IPS-18a (cell line): ENCODE data around the gene DLG2.

Source experiments
- H3K27ac ChIP-seq: one replicate; pipeline ENCODE4 v1.5.1; 2013; ENCODE audit warnings: low read length
- H3K27me3 ChIP-seq: one replicate; pipeline ENCODE4 v1.6.1; 2013; ENCODE audit warnings: mild to moderate bottlenecking, low read length; ENCODE audit not compliant: control insufficient read depth, insufficient read depth
- H3K36me3 ChIP-seq: one replicate; pipeline ENCODE4 v1.6.1; 2013; ENCODE audit warnings: low read depth, low read length; ENCODE audit not compliant: control insufficient read depth
- H3K4me1 ChIP-seq: one replicate; pipeline ENCODE4 v1.6.1; 2013; ENCODE audit warnings: low read depth, low read length; ENCODE audit not compliant: control insufficient read depth
- H3K4me3 ChIP-seq: one replicate; pipeline ENCODE4 v1.5.1; 2013; ENCODE audit warnings: low read length
- H3K9ac ChIP-seq: one replicate; pipeline ENCODE4 v1.6.1; 2013; ENCODE audit warnings: mild to moderate bottlenecking, low read length, moderate library complexity
- H3K9me3 ChIP-seq: one replicate; pipeline ENCODE4 v1.6.1; 2013; ENCODE audit warnings: low read depth, low read length; ENCODE audit not compliant: control insufficient read depth

DLG2 gene

DNA sequence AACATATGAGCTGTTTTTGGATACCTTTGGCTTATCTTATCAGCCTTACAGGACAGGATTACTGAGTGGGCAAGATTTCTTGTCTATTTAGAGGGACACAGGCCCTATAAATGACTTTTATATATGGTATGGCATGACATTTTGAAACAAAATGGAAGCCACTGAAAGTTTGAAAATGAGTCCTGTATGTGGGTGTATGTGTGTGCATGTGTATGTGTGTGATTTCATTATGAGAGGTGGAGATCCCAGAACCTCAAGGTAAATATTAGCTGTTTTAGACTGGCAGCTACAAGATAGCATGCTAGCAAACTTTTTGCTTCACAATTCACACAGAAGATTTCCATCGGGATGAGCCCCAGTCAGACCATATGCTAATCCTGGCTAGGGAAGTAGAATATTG lies 1370.5 kb downstream of the DLG2 start:
- Histone ChIP-seq H3K4me1 (no peaks in the 10 kb centered on the region), H3K9ac (no peak overlapping the region), H3K9me3 (no peaks in the 10 kb centered on the region), H3K27me3 (no peaks in the 10 kb centered on the region), H3K4me3 (no peak overlapping the region), H3K27ac (no peak overlapping the region), H3K36me3 (no peaks in the 10 kb centered on the region)

DNA sequence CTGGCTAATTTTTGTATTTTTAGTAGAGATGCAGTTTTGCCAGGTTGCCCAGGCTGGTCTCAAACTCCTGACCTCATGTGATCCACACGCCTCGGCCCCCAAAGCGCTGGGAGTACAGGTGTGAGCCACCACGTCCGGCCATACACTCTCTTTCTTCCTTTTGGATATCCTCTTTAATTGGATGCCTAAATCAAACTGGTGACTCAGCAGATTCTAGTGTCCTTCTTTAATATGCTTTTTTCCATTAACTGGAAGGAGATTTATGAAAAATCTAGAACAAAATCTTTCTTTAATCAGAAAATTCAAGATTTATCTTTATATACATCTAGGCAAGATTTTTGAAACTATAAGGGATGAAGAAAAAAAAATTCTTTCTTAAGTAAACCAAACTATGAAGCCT lies 1371.7 kb downstream of the DLG2 start:
- no peaks in the 10 kb centered on the region for H3K27me3 ChIP-seq
- H3K36me3 ChIP-seq, result no peaks in the 10 kb centered on the region
- H3K9ac ChIP-seq, result no peak overlapping the region

DNA sequence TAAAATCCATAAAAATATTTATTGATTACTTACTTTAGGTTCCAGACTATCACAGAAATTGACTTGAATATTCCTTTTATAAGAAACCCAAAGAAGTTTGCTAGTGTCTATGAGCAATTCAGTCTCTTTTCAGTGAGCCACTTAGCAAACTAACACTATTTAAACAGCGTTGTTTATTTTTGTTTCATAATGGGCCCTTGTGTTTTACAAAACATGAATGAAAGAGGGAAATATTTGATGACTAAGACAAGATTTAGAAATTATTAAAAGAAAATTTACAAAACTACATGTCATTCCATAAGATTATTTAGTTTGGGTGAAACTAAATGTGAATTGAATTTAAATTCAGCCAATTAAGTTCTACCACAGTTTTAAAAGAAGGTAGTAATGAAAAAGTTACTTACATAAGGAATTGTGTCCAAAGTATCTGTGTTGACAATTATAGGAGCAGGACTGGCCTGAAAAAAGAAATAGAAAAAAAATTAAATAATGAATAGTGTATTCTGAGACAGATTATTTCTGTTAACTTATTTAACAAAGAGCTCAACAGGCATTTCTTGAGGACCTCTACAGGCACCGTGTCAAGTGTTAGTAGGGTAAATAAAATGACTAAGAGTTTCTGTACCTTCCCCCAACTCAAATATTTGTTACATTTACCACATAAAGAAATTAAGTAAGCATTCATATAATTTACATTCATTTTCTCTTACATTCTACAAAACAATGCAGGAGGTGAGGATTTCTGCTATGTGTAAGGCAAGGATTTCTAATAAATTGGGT lies 1376.1 kb downstream of the DLG2 start:
- Histone ChIP-seq H3K4me1 (no peaks in the 10 kb centered on the region), H3K9ac (no peak overlapping the region), H3K27ac (no peak overlapping the region), H3K4me3 (no peak overlapping the region), H3K36me3 (no peaks in the 10 kb centered on the region), H3K27me3 (no peaks in the 10 kb centered on the region), H3K9me3 (no peaks in the 10 kb centered on the region)

More for the DNA sequence above, 1371.7 kb downstream of the DLG2 start:
- H3K9me3 ChIP-seq, result no peaks in the 10 kb centered on the region
- H3K4me3 ChIP-seq, result no peak overlapping the region
- no peak overlapping the region for H3K27ac ChIP-seq
- no peaks in the 10 kb centered on the region for H3K4me1 ChIP-seq

DNA sequence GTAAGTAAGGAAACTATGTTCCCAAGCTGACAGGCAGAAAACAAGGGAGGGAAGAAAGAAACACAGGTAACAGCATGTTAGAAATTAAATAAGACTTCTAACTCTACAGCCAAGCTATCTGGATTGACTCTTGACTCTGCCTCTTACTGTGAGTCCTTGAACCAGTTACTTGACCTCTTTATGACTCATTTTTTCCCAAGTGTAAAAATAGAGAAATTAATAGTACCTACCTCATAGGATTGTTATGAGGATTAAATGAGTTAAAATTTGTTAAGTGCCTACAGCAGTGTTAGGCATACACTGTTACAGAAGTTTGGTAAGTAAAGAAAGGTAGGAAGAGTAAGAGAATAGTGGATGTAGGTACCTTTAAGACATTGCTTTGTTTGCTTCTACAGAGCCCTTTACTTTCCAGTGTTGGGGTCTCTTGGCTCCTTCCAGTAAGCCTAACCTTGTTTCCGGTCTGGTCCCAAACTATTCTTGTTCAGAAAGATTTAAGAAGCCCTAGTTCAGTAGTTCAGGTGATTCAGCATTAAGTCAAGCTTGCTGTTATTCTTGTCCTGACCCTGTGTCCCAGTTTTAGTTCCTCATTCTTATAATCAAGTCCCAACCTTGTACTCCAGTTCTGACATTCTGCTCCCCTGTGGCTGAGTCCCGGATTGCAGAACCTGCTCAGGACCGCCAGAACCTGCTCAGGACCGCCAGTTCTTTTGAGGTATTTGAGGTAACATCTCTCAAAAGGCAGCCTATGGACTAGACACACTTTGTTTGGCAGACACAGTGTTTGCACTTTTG lies 1377.6 kb downstream of the DLG2 start:
- H3K4me3 ChIP-seq, result no peak overlapping the region
- H3K27me3 ChIP-seq, result no peaks in the 10 kb centered on the region
- no peaks in the 10 kb centered on the region for H3K36me3 ChIP-seq
- no peaks in the 10 kb centered on the region for H3K9me3 ChIP-seq
- no peak overlapping the region for H3K9ac ChIP-seq
- no peak overlapping the region for H3K27ac ChIP-seq
- no peaks in the 10 kb centered on the region for H3K4me1 ChIP-seq

DNA sequence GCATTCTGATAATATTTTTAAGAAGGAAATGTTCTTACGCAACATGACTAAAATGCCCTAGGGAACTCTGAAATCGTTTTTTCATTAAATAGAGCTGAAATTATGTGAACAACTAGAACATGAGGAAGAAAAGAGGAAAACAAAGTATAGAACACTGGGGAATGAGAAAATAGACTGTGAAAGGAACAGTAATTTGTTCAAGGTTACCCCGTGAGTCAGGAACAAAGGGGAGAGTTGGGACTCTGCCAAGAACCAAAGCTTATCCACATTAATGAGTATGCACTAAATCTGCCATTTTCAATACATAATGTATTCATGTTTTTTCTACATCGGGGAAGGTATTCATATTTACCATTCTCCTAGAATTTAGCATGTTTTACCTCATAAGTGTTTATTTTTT lies 1379.2 kb downstream of the DLG2 start:
- Histone ChIP-seq H3K27me3 (no peaks in the 10 kb centered on the region), H3K9me3 (no peaks in the 10 kb centered on the region), H3K4me3 (no peak overlapping the region), H3K4me1 (no peaks in the 10 kb centered on the region), H3K36me3 (no peaks in the 10 kb centered on the region), H3K9ac (no peak overlapping the region), H3K27ac (no peak overlapping the region)

DNA sequence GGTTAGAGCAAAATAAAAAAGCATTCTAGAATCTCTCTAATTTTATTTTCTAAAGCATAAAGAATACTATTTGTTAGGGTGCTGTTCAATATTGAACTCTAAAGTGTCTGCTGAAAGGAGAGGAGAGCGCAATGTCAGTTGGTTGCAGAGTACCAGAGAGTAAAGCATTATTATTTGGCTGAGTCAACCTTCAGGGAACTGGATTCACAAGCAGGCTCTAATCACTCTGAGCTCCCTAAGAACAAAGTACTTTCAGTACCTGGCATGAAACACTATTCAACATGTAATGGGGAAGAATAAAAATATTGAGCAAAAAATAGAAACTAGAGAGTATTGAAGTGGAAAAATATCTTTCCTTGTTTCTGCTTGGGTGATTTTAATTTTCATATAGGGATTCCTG lies 1380.0 kb downstream of the DLG2 start:
- H3K27ac ChIP-seq, result no peak overlapping the region
- no peak overlapping the region for H3K9ac ChIP-seq
- no peaks in the 10 kb centered on the region for H3K4me1 ChIP-seq
- H3K27me3 ChIP-seq, result no peaks in the 10 kb centered on the region
- H3K9me3 ChIP-seq, result no peaks in the 10 kb centered on the region
- no peak overlapping the region for H3K4me3 ChIP-seq
- H3K36me3 ChIP-seq, result no peaks in the 10 kb centered on the region

DNA sequence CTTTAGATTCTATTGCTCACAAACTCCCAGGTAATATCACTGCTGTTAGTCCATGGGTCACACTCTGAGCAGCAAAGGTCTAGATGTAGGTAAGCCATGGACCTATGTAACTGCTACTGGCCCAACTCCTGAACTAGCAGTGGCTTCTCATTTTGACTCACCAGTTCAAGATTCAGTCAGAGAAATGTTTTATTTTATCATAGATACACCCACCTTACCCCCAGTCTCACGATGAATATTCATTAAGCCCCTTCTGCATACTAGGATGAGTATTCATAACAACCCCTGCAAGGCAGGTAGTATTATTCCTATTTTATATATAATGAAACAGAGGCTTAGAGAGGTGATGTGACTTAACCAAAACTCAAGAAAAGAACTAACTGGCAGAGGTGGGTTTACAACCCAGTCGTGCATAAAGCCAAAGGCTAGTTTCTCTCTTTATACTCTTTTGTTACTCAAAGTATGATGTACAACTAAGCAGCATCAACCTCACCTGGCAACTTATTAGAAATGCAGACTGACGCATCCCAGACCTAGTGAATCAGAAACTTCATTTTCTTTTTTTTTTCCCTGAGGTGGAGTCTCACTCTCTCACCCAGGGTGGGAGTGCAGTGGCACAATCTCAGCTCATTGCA lies 1383.4 kb downstream of the DLG2 start:
- H3K9ac ChIP-seq, result no peak overlapping the region
- no peak overlapping the region for H3K4me3 ChIP-seq
- H3K27me3 ChIP-seq, result no peaks in the 10 kb centered on the region
- peaks cover 10% of the 10 kb centered on the region for H3K4me1 ChIP-seq
- no peaks in the 10 kb centered on the region for H3K9me3 ChIP-seq
- no peak overlapping the region for H3K27ac ChIP-seq
- H3K36me3 ChIP-seq, result no peaks in the 10 kb centered on the region

DNA sequence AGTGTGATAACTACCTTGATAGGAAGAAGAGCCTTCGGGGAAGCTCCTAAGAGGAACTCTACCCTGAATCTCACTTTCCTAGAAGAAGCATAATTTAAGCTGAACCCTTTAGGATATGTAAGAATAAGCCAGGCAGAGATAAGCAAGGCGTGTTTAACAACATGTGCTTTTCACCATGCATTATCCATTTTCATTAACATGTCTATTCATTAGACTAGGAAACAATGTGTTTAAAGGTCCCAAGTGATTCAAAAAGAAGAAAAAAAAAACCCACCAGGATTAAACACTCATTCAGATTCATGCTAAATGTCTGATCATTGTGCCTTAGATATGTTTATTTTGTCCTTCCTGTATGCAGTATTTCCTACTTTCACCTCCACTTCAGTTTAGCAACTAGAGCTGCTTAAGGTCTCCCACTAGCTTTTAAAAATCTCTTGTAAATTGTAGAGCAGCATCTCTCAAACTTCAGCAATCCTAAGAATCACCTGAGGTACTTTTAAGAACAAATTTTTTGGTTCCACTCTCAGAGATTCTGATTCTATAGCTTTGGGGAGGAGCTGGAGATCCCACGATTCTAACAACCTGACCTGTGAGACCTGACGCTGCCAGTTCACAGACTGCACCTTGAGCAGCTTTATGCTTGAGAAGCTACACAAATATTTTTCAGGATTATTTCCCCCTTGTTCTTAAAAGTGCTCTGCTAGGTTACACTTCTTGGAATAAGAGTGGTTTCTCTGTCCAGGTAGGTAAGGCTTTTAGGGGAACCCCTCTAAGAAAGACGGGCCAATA lies 1385.6 kb downstream of the DLG2 start:
- no peak overlapping the region for H3K27ac ChIP-seq
- no peaks in the 10 kb centered on the region for H3K27me3 ChIP-seq
- H3K36me3 ChIP-seq, result no peaks in the 10 kb centered on the region

DNA sequence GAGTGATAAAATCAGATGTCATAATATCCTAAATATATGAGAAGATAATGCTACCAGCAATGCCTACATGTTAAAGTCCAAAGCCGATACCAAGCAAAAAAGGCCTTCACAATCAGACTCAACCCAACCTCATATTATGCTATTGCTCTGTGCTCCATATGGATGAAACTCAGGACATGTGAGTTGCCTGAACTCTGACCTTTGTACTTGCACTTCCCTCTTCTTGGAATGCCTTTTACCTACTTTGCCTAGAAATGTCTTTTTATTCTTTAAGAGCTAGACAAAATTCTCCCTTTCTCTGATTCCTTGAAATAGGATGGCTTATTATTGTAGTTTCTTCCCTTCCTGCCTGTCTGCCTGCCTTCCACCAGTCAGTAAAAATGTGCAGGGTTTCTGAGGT lies 1386.3 kb downstream of the DLG2 start:
- H3K9ac ChIP-seq, result no peak overlapping the region
- H3K36me3 ChIP-seq, result no peaks in the 10 kb centered on the region
- H3K4me3 ChIP-seq, result no peak overlapping the region
- H3K27ac ChIP-seq, result no peak overlapping the region
- H3K4me1 ChIP-seq, result peaks cover 10% of the 10 kb centered on the region
- H3K27me3 ChIP-seq, result no peaks in the 10 kb centered on the region
- no peaks in the 10 kb centered on the region for H3K9me3 ChIP-seq

More for the DNA sequence above, 1385.6 kb downstream of the DLG2 start:
- Histone ChIP-seq H3K9me3 (no peaks in the 10 kb centered on the region), H3K4me1 (peaks cover 10% of the 10 kb centered on the region), H3K9ac (no peak overlapping the region), H3K4me3 (no peak overlapping the region)

DNA sequence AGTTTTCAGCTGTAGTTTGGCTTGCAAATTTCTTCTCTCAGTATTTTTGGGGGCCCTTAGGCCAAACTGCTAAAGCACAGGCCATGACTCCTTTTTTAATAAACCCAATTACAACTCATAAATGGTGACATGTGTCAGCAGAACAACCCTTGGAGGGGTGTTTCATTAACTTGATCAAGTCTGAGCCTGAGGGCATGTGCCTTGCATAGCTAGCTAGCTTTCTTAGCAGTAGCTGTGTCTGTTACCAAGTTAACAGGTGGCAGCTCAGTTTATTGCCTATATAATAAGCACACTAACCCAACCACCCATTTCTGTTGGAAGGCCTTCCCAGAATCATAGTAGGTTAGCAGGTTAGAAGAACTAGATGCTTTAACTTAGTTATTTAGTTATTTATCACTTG lies 1390.7 kb downstream of the DLG2 start:
- Histone ChIP-seq H3K27me3 (no peaks in the 10 kb centered on the region), H3K9me3 (no peaks in the 10 kb centered on the region), H3K36me3 (no peaks in the 10 kb centered on the region), H3K27ac (no peak overlapping the region), H3K4me3 (no peak overlapping the region), H3K9ac (no peak overlapping the region), H3K4me1 (peaks cover 16% of the 10 kb centered on the region)
